ENCODE data around the gene APOBEC4.
A peak's percentile ranks its signal among the peaks of the same experiment; 100 is the strongest.

APOBEC4 gene

GRCh38 chr1:183638649-183639387 is 14.3 kb downstream of the APOBEC4 start:
- Histone ChIP-seq H3K4me1 (no peaks in the 10 kb centered on the region), H3K36me3 (no peaks in the 10 kb centered on the region), H3K4me3 (ENCODE audit: low read depth, low read length) (no peak overlapping the region), H3K27me3 (no peaks in the 10 kb centered on the region; the same call in 1 of the 2 replicates), H3K9me3 (no peaks in the 10 kb centered on the region)
- TF ChIP-seq, protein P1, sequence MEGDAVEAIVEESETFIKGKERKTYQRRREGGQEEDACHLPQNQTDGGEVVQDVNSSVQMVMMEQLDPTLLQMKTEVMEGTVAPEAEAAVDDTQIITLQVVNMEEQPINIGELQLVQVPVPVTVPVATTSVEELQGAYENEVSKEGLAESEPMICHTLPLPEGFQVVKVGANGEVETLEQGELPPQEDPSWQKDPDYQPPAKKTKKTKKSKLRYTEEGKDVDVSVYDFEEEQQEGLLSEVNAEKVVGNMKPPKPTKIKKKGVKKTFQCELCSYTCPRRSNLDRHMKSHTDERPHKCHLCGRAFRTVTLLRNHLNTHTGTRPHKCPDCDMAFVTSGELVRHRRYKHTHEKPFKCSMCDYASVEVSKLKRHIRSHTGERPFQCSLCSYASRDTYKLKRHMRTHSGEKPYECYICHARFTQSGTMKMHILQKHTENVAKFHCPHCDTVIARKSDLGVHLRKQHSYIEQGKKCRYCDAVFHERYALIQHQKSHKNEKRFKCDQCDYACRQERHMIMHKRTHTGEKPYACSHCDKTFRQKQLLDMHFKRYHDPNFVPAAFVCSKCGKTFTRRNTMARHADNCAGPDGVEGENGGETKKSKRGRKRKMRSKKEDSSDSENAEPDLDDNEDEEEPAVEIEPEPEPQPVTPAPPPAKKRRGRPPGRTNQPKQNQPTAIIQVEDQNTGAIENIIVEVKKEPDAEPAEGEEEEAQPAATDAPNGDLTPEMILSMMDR (IDR thresholded peaks at IDR 0.05; ENCODE audit: low read depth, low read length), result no peak
- no peak for DNase-seq

GRCh38 chr1:183636783-183637182 is 16.3 kb downstream of the APOBEC4 start:
- TF ChIP-seq, protein P1 (IDR thresholded peaks at IDR 0.05; ENCODE audit: low read depth, low read length), result no peak
- Histone ChIP-seq H3K4me3 (ENCODE audit: low read depth, low read length) (peak overlapping the region; percentile 91), H3K9me3 (no peaks in the 10 kb centered on the region), H3K27me3 (no peaks in the 10 kb centered on the region; the same call in 1 of the 2 replicates), H3K4me1 (peaks cover 8% of the 10 kb centered on the region; the same call in 1 of the 2 replicates), H3K36me3 (no peaks in the 10 kb centered on the region)
- no peak for DNase-seq

DNA sequence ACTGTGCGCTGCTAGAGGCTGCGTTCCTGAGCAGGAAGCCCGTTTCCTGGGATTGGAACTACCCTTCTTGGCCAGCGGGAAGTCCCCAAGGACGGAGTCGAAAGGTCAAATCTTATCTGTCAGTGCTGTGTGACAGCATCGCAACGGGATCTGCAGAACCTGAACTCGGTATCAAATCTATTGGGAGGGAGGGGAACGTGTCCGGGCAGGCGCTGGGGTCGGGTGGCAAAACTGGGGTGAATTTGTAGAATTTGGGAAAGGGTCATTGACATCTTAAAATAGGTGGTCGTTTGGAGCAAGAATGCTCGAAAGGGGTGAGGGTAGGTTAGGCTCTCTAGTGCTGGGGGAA is 16.8 kb downstream of the APOBEC4 start:
- Histone ChIP-seq H3K9me3 (no peaks in the 10 kb centered on the region), H3K27me3 (no peaks in the 10 kb centered on the region; the same call in 1 of the 2 replicates), H3K36me3 (no peaks in the 10 kb centered on the region), H3K4me3 (ENCODE audit: low read depth, low read length) (peak overlapping the region; percentile 91), H3K4me1 (peaks cover 8% of the 10 kb centered on the region; the same call in 1 of the 2 replicates)
- TF ChIP-seq, protein P1 (IDR thresholded peaks at IDR 0.05; ENCODE audit: low read depth, low read length), result no peak
- DNase-seq, result no peak

GRCh38 chr1:183635606-183636333 is 17.3 kb downstream of the APOBEC4 start, which contains the start of gene ARPC5:
Gene ARPC5, minus strand, starts transcription at chr1:183635783. Its CDS starts 124 bp downstream, at chr1:183635659.
- H3K4me3 ChIP-seq (ENCODE audit: low read depth, low read length), result peak within 1 kb of the TSS; percentile 91
- no peaks in the 10 kb centered on the region for H3K36me3 ChIP-seq
- H3K4me1 ChIP-seq, result peaks cover 8% of the 10 kb centered on the region; the same call in 1 of the 2 replicates
- DNase-seq, result peak; percentile 98
- no peaks in the 10 kb centered on the region for H3K9me3 ChIP-seq
- no peaks in the 10 kb centered on the region for H3K27me3 ChIP-seq
- TF ChIP-seq, protein P1 (IDR thresholded peaks at IDR 0.05; ENCODE audit: low read depth, low read length), result no peak

GRCh38 chr1:183635099-183635605 is 18.0 kb downstream of the APOBEC4 start:
- H3K27me3 ChIP-seq, result no peaks in the 10 kb centered on the region
- peaks cover 8% of the 10 kb centered on the region; the same call in 1 of the 2 replicates for H3K4me1 ChIP-seq
- H3K4me3 ChIP-seq (ENCODE audit: low read depth, low read length), result peak overlapping the region; percentile 91
- peak; percentile 37 for DNase-seq
- TF ChIP-seq, protein P1 (IDR thresholded peaks at IDR 0.05; ENCODE audit: low read depth, low read length), result no peak
- H3K36me3 ChIP-seq, result peaks cover under 1% of the 10 kb centered on the region; the same call in 1 of the 2 replicates
- H3K9me3 ChIP-seq, result no peaks in the 10 kb centered on the region

All from BE2C (cell line).